Fibroblast of lung (primary cell): ENCODE measurements around the gene IL4I1.

ENCODE experiments used
- EZH2 ChIP-seq: IDR thresholded peaks from 2 replicates; pipeline ENCODE4 v1.5.1; 2012; ENCODE audit warnings: low read length, control low read depth, mild to moderate bottlenecking; ENCODE audit errors: missing control alignments
- TF ChIP-seq, protein P1 (sequence below), 2 donors: IDR thresholded peaks in 1 of 2; conservative IDR thresholded peaks in 1 of 2; 1 replicate in 1 of 2; 2 replicates in 1 of 2; pipeline ENCODE4 v1.5.1; 2011 to 2012; ENCODE audit warnings: low read length in 2 of 2, control low read depth in 1 of 2, inconsistent platforms in 1 of 2, low read depth in 1 of 2, mild to moderate bottlenecking in 1 of 2

DNA sequence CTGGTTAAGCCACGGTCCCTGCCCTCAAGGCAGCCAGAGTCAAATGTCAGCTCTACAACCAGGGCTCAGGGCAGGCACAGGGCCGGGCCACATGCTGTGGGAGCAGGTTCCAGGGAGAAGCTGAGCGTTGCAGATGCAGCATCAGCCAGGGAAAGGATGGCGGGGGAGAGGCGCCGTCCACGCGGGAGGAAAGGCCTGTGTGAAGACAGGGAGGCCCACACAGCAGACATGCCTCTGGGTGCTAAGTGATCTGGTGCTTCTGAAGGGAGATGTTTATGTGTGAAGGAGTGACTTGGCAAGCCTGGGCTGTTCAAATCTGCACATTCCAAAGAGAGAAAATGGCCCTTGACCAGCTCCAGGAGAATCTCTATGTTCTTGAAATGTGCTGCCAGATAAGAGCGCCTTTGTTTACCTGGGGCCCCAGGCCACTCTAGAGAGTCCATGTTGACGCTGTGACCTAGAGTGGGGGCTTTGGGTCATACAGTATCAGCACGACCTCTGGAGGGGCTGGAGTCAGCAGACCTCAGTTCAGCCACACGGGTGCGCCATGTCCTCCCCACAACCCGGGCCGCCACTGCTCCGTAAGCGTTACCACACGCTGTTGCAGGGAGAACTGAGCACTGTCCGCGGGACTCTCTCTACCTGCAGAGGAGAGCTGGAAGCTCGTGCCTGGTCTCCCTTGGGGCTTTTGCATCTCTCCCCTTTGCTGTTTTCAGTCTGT is 16.4 kb upstream of the IL4I1 start:
- TF ChIP-seq EZH2: no peak
- TF ChIP-seq, protein P1, sequence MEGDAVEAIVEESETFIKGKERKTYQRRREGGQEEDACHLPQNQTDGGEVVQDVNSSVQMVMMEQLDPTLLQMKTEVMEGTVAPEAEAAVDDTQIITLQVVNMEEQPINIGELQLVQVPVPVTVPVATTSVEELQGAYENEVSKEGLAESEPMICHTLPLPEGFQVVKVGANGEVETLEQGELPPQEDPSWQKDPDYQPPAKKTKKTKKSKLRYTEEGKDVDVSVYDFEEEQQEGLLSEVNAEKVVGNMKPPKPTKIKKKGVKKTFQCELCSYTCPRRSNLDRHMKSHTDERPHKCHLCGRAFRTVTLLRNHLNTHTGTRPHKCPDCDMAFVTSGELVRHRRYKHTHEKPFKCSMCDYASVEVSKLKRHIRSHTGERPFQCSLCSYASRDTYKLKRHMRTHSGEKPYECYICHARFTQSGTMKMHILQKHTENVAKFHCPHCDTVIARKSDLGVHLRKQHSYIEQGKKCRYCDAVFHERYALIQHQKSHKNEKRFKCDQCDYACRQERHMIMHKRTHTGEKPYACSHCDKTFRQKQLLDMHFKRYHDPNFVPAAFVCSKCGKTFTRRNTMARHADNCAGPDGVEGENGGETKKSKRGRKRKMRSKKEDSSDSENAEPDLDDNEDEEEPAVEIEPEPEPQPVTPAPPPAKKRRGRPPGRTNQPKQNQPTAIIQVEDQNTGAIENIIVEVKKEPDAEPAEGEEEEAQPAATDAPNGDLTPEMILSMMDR (conservative IDR thresholded peaks at IDR 0.05 in 1 of 2, IDR thresholded peaks at IDR 0.05 in 1 of 2; ENCODE audit: low read depth in 1 of 2, low read length in 2 of 2): no peak
